Glomerular endothelial cell (primary cell): ENCODE results near the gene UGGT1. TPM values are rescaled to one million over a fixed set of nuclear protein-coding genes. Genes with fewer than 3 reads are reported as not detected.

Experiments used
- DNase-seq: peaks from one replicate; pipeline ENCODE4 v3.0.0-alpha.2; 2011; ENCODE audit warnings: low read depth, low spot score; ENCODE audit errors: extremely low read depth
- total RNA-seq: library from RNA; depleted of rRNA; stranded (reverse); fragments of >200 nt; gene quantifications from 2 replicates; pipeline ENCODE4 v1.2.3, GENCODE V29; 2015

Gene UGGT1
- total RNA-seq, 1 donor from 2014 or later = 74.0 TPM

GRCh38 chr2:128103407-128103806 lies 12.4 kb downstream of the UGGT1 start:
- DNase-seq = no peak

- no peak for DNase-seq
These were observed 14.1 kb downstream of the UGGT1 start for GRCh38 chr2:128105072-128105471.

GRCh38 chr2:128108166-128108565 lies 17.2 kb downstream of the UGGT1 start:
- no peak for DNase-seq

- DNase-seq = no peak
These were observed 18.2 kb downstream of the UGGT1 start for GRCh38 chr2:128109243-128109642.

GRCh38 chr2:128115921-128116623 lies 25.1 kb downstream of the UGGT1 start:
- DNase-seq = no peak

- no peak for DNase-seq
These were observed 43.6 kb downstream of the UGGT1 start for GRCh38 chr2:128134573-128134972.

- no peak for DNase-seq
These were observed 46.2 kb downstream of the UGGT1 start for GRCh38 chr2:128137094-128137616.

GRCh38 chr2:128139624-128140023 lies 48.6 kb downstream of the UGGT1 start:
- no peak for DNase-seq

- DNase-seq = no peak
These were observed 54.7 kb downstream of the UGGT1 start for GRCh38 chr2:128145651-128146050.

GRCh38 chr2:128153786-128154185 lies 62.8 kb downstream of the UGGT1 start:
- DNase-seq = no peak

GRCh38 chr2:128154225-128154624 lies 63.2 kb downstream of the UGGT1 start:
- DNase-seq = no peak

- DNase-seq = no peak
These were observed 65.0 kb downstream of the UGGT1 start for GRCh38 chr2:128155970-128156369.

GRCh38 chr2:128156812-128157211 lies 65.8 kb downstream of the UGGT1 start:
- no peak for DNase-seq

- no peak for DNase-seq
These were observed 66.6 kb downstream of the UGGT1 start for GRCh38 chr2:128157644-128158043.

- DNase-seq = no peak
These were observed 67.2 kb downstream of the UGGT1 start for GRCh38 chr2:128158176-128158575.

- no peak for DNase-seq
These were observed 68.4 kb downstream of the UGGT1 start for GRCh38 chr2:128159437-128159836.

- no peak for DNase-seq
These were observed 69.7 kb downstream of the UGGT1 start for GRCh38 chr2:128160616-128161275.

GRCh38 chr2:128162266-128162665 lies 71.3 kb downstream of the UGGT1 start:
- no peak for DNase-seq

GRCh38 chr2:128164311-128164710 lies 73.3 kb downstream of the UGGT1 start:
- no peak for DNase-seq

- no peak for DNase-seq
These were observed 75.8 kb downstream of the UGGT1 start for GRCh38 chr2:128166746-128167353.

GRCh38 chr2:128169094-128169493 lies 78.1 kb downstream of the UGGT1 start:
- DNase-seq = no peak

GRCh38 chr2:128169497-128169896 lies 78.5 kb downstream of the UGGT1 start:
- DNase-seq = peak; percentile 80
